GM21367 (cell line): ENCODE results near the gene IL1B.
"Not testable (repeated sequence)": the region's sequence is repeated elsewhere in the genome, so short reads cannot be mapped to it uniquely, and the experiment has no call there.

Experiments used
- ATAC-seq: cut with Tn5 transposase; IDR thresholded peaks from one replicate; pipeline ENCODE4 v1.9.1; 2021; ENCODE audit not compliant: unreplicated experiment

IL1B gene

DNA sequence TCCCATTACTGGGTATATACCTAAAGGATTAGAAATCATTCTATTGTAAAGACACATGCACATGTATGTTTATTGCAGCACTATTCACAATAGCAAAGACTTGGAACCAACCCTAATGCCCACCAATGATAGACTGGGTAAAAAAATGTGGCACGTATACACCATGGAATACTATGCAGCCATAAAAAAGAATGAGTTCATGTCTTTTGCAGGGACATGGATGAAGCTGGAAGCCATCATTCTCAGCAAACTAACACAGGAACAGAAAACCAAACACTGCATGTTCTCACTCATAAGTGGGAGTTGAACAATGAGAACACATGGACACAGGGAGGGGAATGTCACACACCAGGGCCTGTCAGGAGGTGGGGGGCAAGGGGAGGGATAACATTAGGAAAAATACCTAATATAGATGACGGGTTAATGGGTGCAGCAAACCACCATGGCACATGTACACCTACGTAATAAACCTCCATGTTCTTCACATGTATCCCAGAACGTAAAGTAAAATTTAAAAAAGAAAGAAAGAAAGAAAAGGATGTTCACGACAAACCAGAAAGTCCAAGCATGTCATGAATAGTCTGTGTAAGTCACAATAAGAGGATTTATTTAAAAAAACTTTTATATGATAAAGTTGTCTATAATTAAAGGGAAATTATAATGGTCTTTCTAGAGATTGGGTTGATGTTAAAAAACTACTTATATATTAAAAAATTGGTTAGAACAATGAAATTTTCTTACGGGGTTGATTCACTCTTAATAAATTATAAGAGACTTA lies 23.0 kb upstream of the IL1B start:
- ATAC-seq, result not testable (repeated sequence)

DNA sequence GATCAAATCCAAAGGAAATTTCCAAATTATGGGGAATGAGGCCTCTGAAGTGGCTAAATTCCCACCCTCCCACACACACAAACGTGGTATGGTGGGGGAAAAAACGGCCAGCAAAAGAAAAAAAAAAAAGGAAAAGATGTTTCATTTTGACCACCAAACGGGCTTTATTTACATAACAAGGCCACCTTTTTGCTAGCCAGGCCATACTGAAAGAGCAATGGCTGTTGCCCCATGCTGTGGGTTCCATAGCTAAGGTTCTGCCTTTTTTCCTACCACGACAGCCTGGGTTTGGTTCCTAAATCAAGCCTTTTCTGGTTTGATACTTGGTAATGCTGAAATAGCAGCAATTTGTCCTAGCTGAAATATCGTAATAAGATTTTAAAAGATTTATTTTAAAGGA lies 14.0 kb upstream of the IL1B start:
- ATAC-seq, result no peak

DNA sequence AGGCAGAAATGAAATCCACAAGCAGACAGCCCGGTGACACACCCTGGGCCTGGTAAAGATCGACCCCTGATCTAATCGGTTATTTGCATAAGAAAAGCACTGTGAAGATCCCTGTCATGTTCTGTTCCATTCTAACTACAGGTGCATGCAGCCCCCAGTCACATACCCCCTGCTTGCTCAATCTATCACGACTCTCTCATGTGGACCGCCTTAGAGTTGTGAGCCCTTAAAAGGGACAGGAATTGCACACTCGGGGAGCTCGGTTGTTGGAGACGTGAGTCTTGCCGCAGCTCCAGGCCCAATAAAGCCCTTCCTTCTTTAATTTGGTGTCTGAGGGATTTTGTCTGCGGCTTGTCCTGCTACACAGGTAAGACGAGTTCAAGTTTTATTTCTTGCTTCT lies 13.4 kb upstream of the IL1B start:
- ATAC-seq, result no peak

DNA sequence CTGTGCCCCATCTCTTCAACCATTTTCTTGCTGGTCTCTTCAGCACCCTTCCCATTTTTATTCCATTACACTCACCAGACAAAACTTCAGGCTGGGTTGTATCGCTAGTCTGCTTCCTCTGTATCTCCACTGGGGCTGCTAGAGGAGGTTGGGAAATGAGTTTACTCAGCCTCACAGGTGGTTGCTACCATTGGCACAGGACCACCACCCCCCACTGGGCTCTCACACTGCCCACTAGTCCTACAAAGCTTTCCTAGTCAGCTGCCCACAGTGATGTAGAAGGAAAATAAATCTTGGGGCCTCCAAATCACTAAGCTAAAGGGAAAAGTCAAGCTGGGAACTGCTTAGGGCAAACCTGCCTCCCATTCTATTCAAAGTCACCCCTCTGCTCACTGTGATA lies 12.3 kb upstream of the IL1B start:
- ATAC-seq, result no peak

DNA sequence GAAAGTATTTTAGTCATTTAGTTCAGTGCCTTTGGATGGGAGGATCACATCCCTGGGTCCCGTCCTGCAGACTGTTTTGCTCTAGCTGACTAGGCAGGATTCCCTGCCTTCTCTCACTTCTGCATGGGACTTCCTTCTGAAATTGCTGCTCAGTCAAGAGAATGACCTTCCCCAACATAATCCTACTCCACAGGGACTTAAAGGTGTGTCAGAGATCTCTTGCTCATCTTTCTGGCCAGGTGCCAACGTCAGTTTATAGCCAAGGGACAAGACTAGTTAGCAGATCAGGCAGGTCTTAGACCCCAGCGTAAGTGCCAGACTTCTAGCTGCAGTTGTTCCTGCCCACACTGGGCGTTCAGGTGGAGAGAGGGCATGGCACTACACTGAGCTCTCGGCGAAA lies 9.5 kb upstream of the IL1B start:
- ATAC-seq, result no peak

DNA sequence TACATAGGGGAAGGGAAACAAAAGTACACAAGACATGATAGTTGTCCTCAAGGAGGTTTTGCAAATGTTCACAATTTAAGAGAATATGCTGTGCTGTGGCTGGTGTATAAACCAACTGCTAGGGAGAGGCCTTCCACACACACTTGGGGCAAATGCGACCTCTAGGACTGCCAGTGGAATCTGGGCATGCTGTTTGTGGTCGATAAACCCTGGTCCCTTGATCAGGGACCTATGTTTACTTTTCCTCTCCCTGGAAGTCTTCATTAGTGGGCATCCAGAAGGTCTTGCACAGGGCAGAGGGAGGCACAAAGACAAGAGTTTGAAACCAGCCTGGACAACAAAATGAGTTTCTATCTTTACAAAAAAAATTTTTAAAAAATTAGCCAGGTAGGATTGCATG lies 7.3 kb upstream of the IL1B start:
- ATAC-seq, result no peak

DNA sequence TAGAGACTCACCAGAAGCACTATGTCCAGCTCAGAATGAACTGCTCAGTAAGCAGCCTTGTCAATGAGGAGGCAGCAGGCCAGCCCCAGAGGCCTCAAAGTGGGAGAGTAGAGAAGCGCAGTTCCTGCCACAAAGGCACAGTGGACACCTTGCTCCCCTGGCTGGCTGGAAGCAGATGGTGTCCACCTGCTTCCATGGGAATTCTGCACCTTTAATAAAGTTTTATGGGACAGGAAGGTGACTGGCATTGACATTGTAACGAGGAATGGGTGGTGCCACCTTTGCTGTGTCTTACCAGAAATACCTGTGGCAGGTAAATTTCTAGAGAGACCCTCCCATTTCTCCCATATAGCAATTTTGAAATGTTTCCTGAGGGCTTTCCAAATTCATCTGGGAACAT lies 6.7 kb upstream of the IL1B start:
- no peak for ATAC-seq

DNA sequence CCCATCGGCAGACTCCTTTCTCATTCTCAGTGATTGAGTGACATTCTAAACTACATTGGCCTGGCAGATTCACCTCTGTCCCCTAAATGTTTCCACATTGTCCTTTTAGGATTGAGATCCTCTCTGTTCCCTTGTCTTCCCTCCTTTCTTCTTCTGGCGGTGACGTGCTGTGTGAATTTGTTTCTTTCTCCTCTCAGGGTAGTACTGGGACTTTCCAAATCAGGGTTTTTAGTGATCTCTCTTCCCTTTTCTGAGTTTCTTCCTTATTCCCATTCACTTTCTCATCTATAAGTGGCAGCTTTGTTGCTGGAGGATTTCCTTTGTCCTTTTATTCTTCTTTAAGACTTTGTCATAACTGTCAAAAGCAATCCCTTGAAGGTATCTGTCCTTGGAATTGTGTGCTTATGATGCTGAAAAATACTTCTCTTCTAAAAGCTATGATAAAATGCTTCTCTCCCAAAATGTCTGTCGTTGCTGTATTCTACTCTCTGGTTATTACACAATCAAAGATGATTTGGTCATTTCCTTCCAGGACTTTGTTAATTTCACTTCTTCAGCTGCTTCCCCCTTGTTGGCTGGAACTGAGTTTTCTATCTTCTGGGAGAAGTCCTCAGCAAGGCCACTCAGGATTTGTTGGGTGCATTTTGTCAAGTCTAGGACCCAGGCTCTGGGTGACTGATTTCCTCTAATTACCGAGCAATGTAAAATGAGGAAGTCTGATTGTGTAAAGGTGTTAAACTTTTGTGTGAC lies 4.9 kb upstream of the IL1B start:
- ATAC-seq, result no peak

DNA sequence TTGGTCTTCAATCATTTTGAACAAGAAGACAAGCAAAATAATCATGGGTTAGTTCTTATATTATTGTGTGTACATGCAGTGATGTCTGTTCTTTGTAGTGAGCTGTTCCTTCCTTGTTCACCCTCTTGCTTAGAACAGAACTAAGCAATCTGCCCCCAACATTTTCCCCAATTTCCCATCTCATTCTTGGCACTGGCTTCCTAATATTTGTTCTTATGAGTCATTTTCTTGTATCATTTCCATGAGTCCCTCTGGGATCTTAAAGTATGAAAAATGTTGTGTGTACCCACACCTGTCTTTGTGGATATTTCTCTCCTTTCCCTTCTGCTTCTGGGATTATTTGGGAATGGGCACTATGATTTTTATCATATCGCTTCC lies 3.5 kb upstream of the IL1B start:
- no peak for ATAC-seq

DNA sequence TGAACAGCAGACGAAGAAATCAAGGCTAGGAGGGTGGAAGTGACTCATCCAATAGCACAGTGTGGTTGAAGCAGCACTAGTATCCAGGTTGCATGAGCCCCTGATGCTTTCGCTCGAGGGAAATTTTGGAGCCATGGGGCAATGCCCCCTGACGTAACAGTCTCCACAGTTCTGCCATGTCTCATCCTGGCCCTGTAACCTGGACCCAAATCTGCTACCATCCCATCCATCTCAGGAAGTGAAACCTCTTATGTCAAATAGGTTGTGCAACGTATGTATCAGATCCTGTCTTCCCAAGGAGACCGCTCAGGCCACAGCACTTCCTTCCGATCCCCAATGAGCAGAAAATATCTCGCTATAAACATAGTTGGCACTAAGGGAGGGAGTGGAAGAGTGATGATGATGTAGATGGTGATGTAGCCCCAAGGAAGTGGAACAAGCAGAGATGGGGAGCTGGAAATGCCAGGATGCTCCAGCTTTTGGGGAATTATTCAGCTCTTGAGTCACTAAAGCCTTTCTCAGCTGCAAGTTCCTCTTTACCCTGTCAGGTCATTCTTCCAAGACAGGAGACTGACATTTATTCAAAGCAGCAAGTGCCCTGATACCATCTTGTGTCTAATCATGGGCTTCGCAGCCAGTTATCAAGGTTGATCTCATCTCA lies 3.0 kb upstream of the IL1B start:
- ATAC-seq, result no peak

DNA sequence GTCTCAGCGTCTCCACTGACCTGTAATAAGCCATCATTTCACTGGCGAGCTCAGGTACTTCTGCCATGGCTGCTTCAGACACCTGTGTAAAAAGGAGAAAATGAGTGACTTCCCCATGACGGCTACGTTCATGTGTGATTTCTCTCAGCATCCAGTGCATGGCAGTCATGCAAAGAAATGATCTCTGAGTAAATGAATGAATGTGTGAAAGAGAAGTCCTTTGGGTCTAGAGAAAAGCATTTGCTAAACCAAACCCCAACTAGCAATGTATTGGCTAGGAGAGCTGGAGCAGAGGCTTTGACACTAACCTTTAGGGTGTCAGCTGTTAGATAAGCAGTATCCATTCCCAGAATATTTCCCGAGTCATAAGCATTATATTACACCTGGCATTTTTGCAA lies 417 bp downstream of the IL1B start:
- no peak for ATAC-seq

DNA sequence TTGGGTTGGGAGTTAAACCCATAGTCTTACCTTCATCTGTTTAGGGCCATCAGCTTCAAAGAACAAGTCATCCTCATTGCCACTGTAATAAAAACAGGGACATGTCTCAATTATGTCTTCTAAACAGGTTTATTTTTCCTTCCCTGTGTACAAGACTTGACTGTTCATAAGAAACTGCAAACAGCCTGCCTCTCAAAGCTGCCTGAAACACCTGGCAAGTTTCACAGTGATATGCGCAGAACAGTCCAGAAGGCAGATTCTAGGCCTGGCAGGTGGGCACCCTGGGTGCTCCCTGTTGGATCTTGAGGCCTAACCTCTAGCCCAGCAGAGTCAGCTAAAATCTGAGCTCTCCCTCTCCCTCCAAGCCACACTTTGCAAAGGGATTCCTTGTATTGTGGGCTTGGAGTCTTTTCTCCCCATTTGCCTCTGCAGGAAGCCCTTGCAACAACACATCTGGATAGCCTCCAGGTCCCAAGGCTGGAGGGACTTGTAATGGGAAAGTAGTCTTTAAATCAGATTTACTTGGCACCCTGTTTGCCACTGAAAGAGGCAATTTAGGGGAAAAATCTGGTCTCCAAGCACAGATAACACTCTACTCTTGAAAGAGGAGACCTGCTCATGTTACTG lies 930 bp downstream of the IL1B start:
- no peak for ATAC-seq

DNA sequence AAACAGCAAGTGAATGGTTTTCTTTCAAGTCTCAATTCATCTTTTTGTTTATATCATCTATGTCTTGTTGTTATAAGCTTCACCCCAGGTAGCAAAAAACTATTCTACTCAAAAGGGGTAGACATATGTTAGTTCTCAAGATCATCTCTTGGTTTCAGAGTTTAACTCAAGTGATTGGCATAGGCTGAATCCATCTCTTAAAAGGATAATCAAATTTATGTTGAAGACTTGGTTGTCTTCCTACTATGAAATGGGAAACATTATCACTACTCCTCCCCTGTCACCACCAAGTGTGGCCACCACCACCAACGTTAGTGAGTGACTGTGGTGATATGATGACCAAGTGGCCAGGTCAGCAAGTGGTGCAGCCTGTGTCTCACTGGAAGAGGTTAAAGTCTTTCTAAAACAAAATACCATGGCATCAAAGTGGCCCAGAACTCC lies 1.5 kb downstream of the IL1B start:
- ATAC-seq, result no peak

DNA sequence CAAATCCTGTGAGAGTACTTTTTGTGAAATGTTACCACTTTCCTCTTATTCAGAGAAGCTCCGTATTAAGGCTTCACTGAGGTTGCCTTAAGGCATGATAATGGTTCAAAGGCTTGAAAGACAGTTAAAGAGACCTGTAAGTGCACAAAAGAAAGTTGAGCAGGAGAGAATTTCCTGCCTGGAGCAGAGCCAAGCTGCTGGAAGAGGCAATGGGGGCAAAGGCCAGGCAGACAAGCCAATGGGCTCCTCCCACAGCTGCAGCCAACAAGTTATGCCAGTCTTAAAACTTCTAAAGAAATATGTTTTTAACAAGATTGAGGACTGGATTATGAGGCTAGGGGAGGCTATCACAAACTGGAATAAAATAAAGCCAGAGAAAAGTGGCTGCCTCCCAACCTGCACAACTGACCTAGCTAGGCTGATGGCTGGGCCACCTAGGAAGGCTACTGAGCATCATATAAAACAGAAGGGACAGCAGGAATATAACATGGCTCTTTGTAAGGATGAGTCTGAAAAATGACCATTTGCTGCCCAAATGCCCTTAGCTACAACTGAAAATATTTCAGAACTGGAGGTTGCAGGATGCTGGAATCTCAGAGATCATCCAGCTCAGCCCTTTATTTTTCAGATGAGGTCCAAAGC lies 2.1 kb downstream of the IL1B start:
- no peak for ATAC-seq

DNA sequence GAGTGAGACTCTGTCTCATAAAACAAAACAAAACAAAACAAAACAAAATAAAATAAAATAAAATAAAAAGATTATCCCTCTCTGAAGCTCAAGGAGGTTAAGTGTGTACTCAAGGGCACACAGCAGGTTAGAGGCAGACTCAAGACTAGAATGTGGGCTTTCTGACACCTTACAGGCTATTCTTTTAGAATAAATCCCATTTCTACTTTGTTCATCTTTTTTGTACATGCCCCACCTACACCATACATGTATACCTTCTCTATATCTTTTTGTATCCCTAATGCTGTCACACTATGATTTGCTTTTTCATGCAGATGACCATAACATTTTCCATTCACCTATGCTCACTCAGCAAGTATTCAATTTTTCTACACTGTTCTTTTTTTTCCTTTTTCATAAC lies 2.6 kb downstream of the IL1B start:
- no peak for ATAC-seq

DNA sequence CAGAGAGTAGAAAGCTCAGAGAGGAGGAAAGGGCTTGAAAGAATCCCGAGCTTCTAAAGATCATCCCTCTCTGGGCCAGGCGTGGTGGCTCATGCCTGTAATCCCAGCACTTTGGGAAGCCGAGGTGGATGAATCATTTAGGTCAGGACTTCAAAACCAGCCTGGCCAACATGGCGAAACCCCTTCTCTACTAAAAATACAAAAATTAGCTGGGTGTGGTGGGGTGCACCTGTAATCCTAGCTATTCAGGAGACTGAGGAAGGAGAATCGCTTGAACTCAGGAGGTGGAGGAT lies 3.0 kb downstream of the IL1B start:
- ATAC-seq, result not testable (repeated sequence)

DNA sequence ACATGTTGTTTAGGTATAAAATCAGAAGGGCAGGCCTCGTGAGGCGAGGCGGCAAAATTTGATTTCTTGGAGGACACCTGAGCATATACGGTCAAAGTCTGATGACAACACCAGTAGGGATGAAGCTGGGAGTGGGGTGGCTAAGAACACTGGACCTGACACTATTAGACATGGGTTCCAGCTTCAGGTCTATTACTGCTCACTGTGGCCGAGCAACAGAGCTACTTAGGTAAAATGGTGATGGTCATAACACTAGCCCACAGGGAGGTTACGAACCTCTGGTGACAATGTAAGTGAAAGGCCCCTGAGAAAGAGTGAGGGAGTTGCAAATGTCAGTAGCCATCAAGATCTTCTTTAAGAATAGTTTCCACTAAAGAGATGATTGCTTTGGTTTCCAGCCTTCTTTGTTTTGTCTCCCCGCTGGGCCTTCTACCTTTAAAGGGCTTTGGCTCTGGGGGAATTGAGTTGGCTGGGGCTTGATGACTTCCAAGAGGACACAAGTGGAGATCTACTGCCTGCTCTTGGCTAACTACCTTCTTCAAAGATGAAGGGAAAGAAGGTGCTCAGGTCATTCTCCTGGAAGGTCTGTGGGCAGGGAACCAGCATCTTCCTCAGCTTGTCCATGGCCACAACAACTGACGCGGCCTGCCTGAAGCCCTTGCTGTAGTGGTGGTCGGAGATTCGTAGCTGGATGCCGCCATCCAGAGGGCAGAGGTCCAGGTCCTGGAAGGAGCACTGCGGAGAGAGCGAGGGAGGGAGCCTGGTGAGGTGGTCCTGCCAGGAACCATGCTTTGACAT lies 3.5 kb downstream of the IL1B start:
- ATAC-seq, result no peak

DNA sequence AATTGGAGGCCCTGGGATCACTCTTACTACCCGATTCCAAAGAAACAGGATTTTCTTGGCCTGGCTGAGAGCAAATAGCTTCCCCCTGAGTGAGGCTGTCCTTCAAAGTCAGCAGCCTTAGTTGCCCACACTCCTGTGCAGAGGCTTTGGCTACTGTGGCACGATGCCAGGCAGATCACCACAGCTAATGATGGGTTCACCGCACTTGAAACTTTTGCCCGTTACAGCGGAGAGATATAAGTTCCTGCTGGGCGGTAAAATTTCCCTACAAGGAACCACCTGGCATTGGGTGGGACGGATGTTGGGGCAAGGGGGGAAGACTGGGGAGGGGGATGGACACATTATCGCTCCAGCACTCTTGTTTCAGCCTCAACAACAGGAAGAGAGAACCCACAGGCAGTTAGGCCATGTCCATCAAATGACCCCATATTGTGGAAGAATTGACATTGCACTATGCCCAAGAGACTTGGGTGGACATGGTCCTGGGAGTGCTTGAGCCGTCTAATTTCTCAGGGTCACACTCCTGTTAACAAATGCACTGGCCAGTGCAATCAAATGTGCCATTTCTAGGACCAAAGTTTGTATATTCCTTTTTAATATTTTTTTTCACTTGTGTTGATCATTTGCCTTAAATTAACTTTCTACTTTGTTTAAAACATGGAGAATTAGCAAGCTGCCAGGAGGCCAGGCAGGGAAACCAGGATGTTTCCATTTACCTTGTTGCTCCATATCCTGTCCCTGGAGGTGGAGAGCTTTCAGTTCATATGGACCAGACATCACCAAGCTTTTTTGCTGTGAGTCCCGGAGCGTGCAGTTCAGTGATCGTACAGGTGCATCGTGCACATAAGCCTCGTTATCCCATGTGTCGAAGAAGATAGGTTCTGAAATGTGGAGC lies 4.4 kb downstream of the IL1B start:
- no peak for ATAC-seq

DNA sequence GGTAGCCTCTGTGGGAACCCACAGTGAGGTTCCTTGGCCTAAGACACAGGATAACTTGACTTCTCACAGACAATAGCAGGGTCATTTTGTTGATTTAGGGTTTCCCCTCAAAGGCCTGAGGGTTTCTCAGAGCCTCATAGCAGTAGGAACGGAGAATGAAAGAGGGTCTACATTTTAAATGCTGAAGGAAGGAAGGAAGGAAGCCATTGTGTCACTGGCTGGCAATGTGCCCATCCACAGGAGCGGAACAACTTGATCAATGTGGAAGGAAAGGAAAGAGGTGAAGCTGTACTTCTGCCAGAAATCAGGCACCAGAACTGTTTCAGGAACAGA lies 5.1 kb downstream of the IL1B start:
- no peak for ATAC-seq
